ENCODE data around the gene WRAP53. TPM values are rescaled to one million over a fixed set of nuclear protein-coding genes. Genes with fewer than 3 reads are reported as not detected.
A peak's percentile ranks its signal among the peaks of the same experiment; 100 is the strongest.

Gene WRAP53
- polyA plus RNA-seq, 1 of the 3 experiments (the other 2 are of a cell fraction), result 8.6 TPM

- TF ChIP-seq IRF3 (IDR thresholded peaks at IDR 0.05; ENCODE audit: low read depth, low read length) (no peak), JUND (IDR thresholded peaks at IDR 0.05) (peak; percentile 87), TEAD4 (IDR thresholded peaks at IDR 0.05; ENCODE audit: borderline replicate concordance, insufficient read depth) (peak; percentile 67; the same call in 1 of the 2 replicates), EZH2phosphoT487 (IDR thresholded peaks at IDR 0.05; ENCODE audit: borderline replicate concordance, low read depth) (no peak), YY1 (IDR thresholded peaks at IDR 0.05; ENCODE audit: low read depth) (no peak), NFIC (IDR thresholded peaks at IDR 0.05; ENCODE audit: borderline replicate concordance) (peak; percentile 59)
These were observed 62.1 kb downstream of the WRAP53 start (continued) for GRCh38 chr17:7750321-7750821.

Other genes with a start within 250 kb of the WRAP53 start
- gene FGF11, start 249.0 kb upstream of the WRAP53 start, polyA plus RNA-seq (2012; rRNA removed), result 1.9 and 2.5 TPM in 2 replicates
- gene CHRNB1, start 243.4 kb upstream of the WRAP53 start, polyA plus RNA-seq (2012; rRNA removed), result 26.8 and 29.7 TPM in 2 replicates
- gene ZBTB4, start 208.8 kb upstream of the WRAP53 start, polyA plus RNA-seq (2012; rRNA removed), result 11.4 and 12.8 TPM in 2 replicates
- gene SLC35G6, start 207.0 kb upstream of the WRAP53 start, polyA plus RNA-seq (2012; rRNA removed), result not detected in 2 replicates
- gene POLR2A, start 204.1 kb upstream of the WRAP53 start, polyA plus RNA-seq (2012; rRNA removed), result 19.0 and 37.3 TPM in 2 replicates
- gene TNFSF12, start 139.4 kb upstream of the WRAP53 start, polyA plus RNA-seq (2012; rRNA removed), result 31.1 and 47.6 TPM in 2 replicates
- gene TNFSF13, start 129.7 kb upstream of the WRAP53 start, polyA plus RNA-seq (2012; rRNA removed), result 1.0 and 2.1 TPM in 2 replicates
- 80.8 and 103 TPM in 2 replicates for gene SENP3, start 126.6 kb upstream of the WRAP53 start, polyA plus RNA-seq (2012; rRNA removed)
- gene CD68, start 108.8 kb upstream of the WRAP53 start, polyA plus RNA-seq (2012; rRNA removed), result 34.6 and 62.4 TPM in 2 replicates
- 126 and 142 TPM in 2 replicates for gene MPDU1, start 104.6 kb upstream of the WRAP53 start, polyA plus RNA-seq (2012; rRNA removed)
- 1.3 TPM in 2 replicates for gene SOX15, start 98.4 kb upstream of the WRAP53 start, polyA plus RNA-seq (2012; rRNA removed)
- gene FXR2, start 73.6 kb upstream of the WRAP53 start, polyA plus RNA-seq (2012; rRNA removed), result 56.4 and 62.3 TPM in 2 replicates
- 42.8 and 43.1 TPM in 2 replicates for gene SAT2, start 60.7 kb upstream of the WRAP53 start, polyA plus RNA-seq (2012; rRNA removed)
- 0.70 and 1.1 TPM in 2 replicates for gene SHBG, start 58.3 kb upstream of the WRAP53 start, polyA plus RNA-seq (2012; rRNA removed)
- gene ATP1B2, start 37.6 kb upstream of the WRAP53 start, polyA plus RNA-seq (2012; rRNA removed), result 0.05 and 0.08 TPM in 2 replicates
- gene TP53, start 987 bp upstream of the WRAP53 start, polyA plus RNA-seq (2012; rRNA removed), result 47.3 and 62.6 TPM in 2 replicates
- gene EFNB3, start 16.7 kb downstream of the WRAP53 start, polyA plus RNA-seq (2012; rRNA removed), result 26.1 and 32.4 TPM in 2 replicates
- 0.13 and 0.18 TPM in 2 replicates for gene DNAH2, start 29.3 kb downstream of the WRAP53 start, polyA plus RNA-seq (2012; rRNA removed)
- gene KDM6B, start 145.7 kb downstream of the WRAP53 start, polyA plus RNA-seq (2012; rRNA removed), result 1.4 and 2.6 TPM in 2 replicates
- 0.83 and 1.2 TPM in 2 replicates for gene TMEM88, start 166.6 kb downstream of the WRAP53 start, polyA plus RNA-seq (2012; rRNA removed)
- gene NAA38, start 169.1 kb downstream of the WRAP53 start, polyA plus RNA-seq (2012; rRNA removed), result 133 and 202 TPM in 2 replicates
- 8.8 and 9.8 TPM in 2 replicates for gene CYB5D1, start 169.5 kb downstream of the WRAP53 start, polyA plus RNA-seq (2012; rRNA removed)
- gene CHD3, start 200.3 kb downstream of the WRAP53 start, polyA plus RNA-seq (2012; rRNA removed), result 55.2 and 56.2 TPM in 2 replicates
- 7.4 and 9.0 TPM in 2 replicates for gene RNF227, start 227.8 kb downstream of the WRAP53 start, polyA plus RNA-seq (2012; rRNA removed)
- gene KCNAB3, start 241.4 kb downstream of the WRAP53 start, polyA plus RNA-seq (2012; rRNA removed), result 4.4 and 5.1 TPM in 2 replicates
- gene TRAPPC1, start 243.5 kb downstream of the WRAP53 start, polyA plus RNA-seq (2012; rRNA removed), result 390 and 555 TPM in 2 replicates
- 26.3 and 27.4 TPM in 2 replicates for gene CNTROB, start 243.7 kb downstream of the WRAP53 start, polyA plus RNA-seq (2012; rRNA removed)